T-helper 17 cell (primary cell): ENCODE data around the gene DIRAS1. TPM values are rescaled to one million over a fixed set of nuclear protein-coding genes. Genes with fewer than 3 reads are reported as not detected.
"Not testable (repeated sequence)": the region's sequence is repeated elsewhere in the genome, so short reads cannot be mapped to it uniquely, and the experiment has no call there.

Experiments
- ATAC-seq: fragments of 150-1000 bp; cut with Tn5 transposase; 2 replicates; pipeline ENCODE4 v1.10.0; 2021; ENCODE audit warnings: mild to moderate bottlenecking, moderate library complexity
- DNase-seq, 3 donors: peaks; one replicate each; pipeline versions ENCODE4 v3.0.0 to v3.0.0-alpha.2; 2020 to 2021
- H3K9me3 ChIP-seq: one replicate; pipeline ENCODE4 v1.7.0; 2013; ENCODE audit warnings: low read length, mild to moderate bottlenecking; ENCODE audit not compliant: control insufficient read depth, poor library complexity, severe bottlenecking
- H3K27ac Mint-ChIP-seq: one replicate; pipeline ENCODE4 v1.8.0; 2022; ENCODE audit warnings: mild to moderate bottlenecking, moderate library complexity, mixed read lengths
- H3K27me3 Mint-ChIP-seq: one replicate; pipeline ENCODE4 v1.8.0; 2022; ENCODE audit warnings: mixed read lengths
- H3K36me3 Mint-ChIP-seq: one replicate; pipeline ENCODE4 v1.8.0; 2022; ENCODE audit warnings: low read depth, mixed read lengths
- H3K4me1 Mint-ChIP-seq: one replicate; pipeline ENCODE4 v1.8.0; 2022; ENCODE audit warnings: mild to moderate bottlenecking, mixed read lengths
- H3K4me3 Mint-ChIP-seq: one replicate; pipeline ENCODE4 v1.8.0; 2022; ENCODE audit warnings: mild to moderate bottlenecking, moderate library complexity, mixed read lengths
- total RNA-seq, 4 donors: library from RNA in 2 of 4; stranded (reverse) in 2 of 4; gene quantifications; one replicate each; pipeline ENCODE4 v1.2.3 and lab custom pipeline; 2022 to 2026

The DIRAS1 gene
- total RNA-seq, 2 donors from 2014 or later, result 0.40 to 0.42 TPM

GRCh38 chr19:2679439-2679838, 41.7 kb downstream of the DIRAS1 start:
- H3K4me3 Mint-ChIP-seq, result no peak overlapping the region
- ATAC-seq, result no peak
- no peaks in the 10 kb centered on the region for H3K9me3 ChIP-seq
- no peaks in the 10 kb centered on the region for H3K27me3 Mint-ChIP-seq
- no peak for DNase-seq
- H3K4me1 Mint-ChIP-seq, result peaks cover 9% of the 10 kb centered on the region
- H3K27ac Mint-ChIP-seq, result no peak overlapping the region
- no peaks in the 10 kb centered on the region for H3K36me3 Mint-ChIP-seq

DNA sequence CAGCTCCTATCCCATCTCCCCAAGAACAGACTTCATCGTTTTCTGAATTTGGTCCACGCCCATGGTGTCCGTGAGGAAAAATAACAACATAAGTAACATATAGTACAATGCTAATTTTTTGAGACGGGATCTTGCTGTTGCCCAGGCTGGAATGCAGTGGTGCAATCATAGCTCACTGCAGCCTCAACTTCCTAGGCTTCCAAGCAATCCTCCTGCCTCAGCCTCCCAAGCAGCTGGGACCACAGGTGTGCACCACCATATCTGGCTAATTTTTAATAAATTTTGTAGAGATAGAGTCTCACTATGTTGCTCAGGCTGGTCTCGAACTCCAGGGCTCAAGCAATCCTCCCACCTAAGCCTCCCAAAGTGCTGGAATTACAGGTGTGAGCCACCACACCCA, 42.2 kb downstream of the DIRAS1 start:
- H3K27me3 Mint-ChIP-seq, ATAC-seq, H3K4me3 Mint-ChIP-seq, DNase-seq, H3K36me3 Mint-ChIP-seq, H3K9me3 ChIP-seq, H3K27ac Mint-ChIP-seq, H3K4me1 Mint-ChIP-seq: not testable (repeated sequence)

GRCh38 chr19:2678044-2678671, 43.0 kb downstream of the DIRAS1 start:
- H3K27me3 Mint-ChIP-seq, result no peaks in the 10 kb centered on the region
- H3K4me1 Mint-ChIP-seq, result peaks cover 9% of the 10 kb centered on the region
- H3K9me3 ChIP-seq, result no peaks in the 10 kb centered on the region
- ATAC-seq (no peak), DNase-seq (no peak)
- H3K27ac Mint-ChIP-seq, result peak overlapping the region; percentile 65
- no peaks in the 10 kb centered on the region for H3K36me3 Mint-ChIP-seq
- no peak overlapping the region for H3K4me3 Mint-ChIP-seq

DNA sequence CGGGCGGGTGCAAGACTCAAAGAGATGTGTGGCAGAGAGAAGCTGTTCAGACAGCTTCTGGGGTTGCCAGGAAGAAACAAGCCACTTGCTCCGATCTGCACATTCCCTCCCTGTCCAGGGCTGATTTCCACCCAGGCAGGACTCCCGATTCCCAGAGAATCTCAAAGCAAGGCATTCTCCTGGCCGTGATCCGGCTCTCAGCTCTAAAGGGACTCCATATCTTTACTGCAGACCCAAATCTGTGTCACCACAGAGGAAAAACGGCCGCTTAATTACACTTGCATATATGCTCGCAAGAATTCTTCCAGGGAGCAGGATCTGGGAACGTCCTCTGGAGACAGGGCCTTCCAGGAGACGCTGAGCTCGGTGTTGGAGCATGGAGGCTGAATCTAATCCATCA, 44.3 kb downstream of the DIRAS1 start:
- no peaks in the 10 kb centered on the region for H3K9me3 ChIP-seq
- H3K4me1 Mint-ChIP-seq, result peaks cover 9% of the 10 kb centered on the region
- ATAC-seq (no peak), DNase-seq (no peak)
- H3K4me3 Mint-ChIP-seq, result no peak overlapping the region
- no peaks in the 10 kb centered on the region for H3K36me3 Mint-ChIP-seq
- no peak overlapping the region for H3K27ac Mint-ChIP-seq
- H3K27me3 Mint-ChIP-seq, result no peaks in the 10 kb centered on the region

- Mint-ChIP-seq H3K4me3 (no peak overlapping the region), H3K27me3 (no peaks in the 10 kb centered on the region), H3K4me1 (peaks cover 9% of the 10 kb centered on the region), H3K27ac (no peak overlapping the region), H3K36me3 (no peaks in the 10 kb centered on the region)
- DNase-seq (no peak), ATAC-seq (no peak)
- no peaks in the 10 kb centered on the region for H3K9me3 ChIP-seq
These were observed 45.3 kb downstream of the DIRAS1 start for GRCh38 chr19:2675892-2676291.

- Mint-ChIP-seq H3K4me3 (no peak overlapping the region), H3K36me3 (no peaks in the 10 kb centered on the region), H3K27ac (no peak overlapping the region), H3K27me3 (no peaks in the 10 kb centered on the region), H3K4me1 (peaks cover 2% of the 10 kb centered on the region)
- ATAC-seq (no peak), DNase-seq (no peak)
- no peaks in the 10 kb centered on the region for H3K9me3 ChIP-seq
These were observed 51.0 kb downstream of the DIRAS1 start for GRCh38 chr19:2670217-2670616.

- Mint-ChIP-seq H3K27ac (peak overlapping the region; percentile 72), H3K27me3 (no peaks in the 10 kb centered on the region), H3K4me3 (no peak overlapping the region), H3K4me1 (peaks cover 2% of the 10 kb centered on the region), H3K36me3 (no peaks in the 10 kb centered on the region)
- DNase-seq, result no peak
- no peak for ATAC-seq
- no peaks in the 10 kb centered on the region for H3K9me3 ChIP-seq
These were observed 52.9 kb downstream of the DIRAS1 start for GRCh38 chr19:2668175-2668763.

DNA sequence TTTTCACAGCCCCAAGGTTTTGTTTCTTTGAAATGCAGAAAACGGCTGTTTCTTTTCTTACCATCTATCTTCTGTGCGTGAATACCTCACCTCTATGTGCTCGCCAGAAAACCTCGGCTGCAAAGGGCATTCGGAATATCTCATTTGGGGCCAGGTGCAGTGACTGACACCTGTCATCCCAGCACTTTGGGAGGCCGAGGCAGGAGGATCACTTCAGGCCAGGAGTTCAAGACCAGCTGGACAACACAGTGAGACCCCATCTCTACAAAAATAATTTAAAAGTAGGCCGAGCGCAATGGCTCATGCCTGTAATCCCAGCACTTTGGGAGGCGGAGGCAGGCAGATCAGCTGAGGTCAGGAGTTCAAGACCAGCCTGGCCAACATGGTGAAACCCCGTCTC, 53.8 kb downstream of the DIRAS1 start:
- H3K9me3 ChIP-seq, H3K27me3 Mint-ChIP-seq, ATAC-seq, H3K4me1 Mint-ChIP-seq, H3K36me3 Mint-ChIP-seq, DNase-seq, H3K4me3 Mint-ChIP-seq: not testable (repeated sequence)
- H3K27ac Mint-ChIP-seq, result peak overlapping the region; percentile 72

DNA sequence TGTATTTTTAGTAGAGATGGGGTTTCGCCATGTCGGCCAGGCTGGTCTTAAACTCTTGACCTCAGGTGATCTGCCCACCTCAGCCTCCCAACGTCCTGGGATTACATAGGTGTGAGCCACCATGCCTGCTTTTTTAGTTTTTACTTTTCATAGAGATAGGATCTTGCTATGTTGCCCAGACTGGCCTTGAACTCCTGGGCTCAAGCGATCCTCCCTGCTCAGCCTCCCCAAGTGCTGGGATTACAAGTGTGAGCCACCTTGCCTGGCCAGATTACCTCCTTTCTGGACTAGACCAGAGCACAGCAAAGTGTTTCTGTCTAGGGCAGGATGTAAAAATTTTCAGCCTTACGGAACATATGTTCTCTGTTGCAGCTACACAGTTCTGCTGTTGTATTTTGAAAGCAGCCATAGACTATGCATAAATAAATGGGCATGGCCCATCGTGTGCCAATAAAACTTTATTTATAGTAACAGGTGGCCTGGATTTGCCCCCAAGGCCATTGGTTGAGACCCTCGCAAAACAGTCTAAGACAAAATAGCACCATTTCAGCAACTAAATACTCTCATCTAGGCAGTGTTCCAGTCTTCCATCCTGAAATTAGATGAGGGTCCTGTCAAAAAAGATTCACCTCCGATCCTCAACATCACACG, 54.7 kb downstream of the DIRAS1 start:
- Mint-ChIP-seq H3K4me1 (peaks cover 2% of the 10 kb centered on the region), H3K36me3 (no peaks in the 10 kb centered on the region), H3K27me3 (no peaks in the 10 kb centered on the region), H3K27ac (no peak overlapping the region), H3K4me3 (no peak overlapping the region)
- no peaks in the 10 kb centered on the region for H3K9me3 ChIP-seq
- no peak for DNase-seq
- no peak for ATAC-seq

DNA sequence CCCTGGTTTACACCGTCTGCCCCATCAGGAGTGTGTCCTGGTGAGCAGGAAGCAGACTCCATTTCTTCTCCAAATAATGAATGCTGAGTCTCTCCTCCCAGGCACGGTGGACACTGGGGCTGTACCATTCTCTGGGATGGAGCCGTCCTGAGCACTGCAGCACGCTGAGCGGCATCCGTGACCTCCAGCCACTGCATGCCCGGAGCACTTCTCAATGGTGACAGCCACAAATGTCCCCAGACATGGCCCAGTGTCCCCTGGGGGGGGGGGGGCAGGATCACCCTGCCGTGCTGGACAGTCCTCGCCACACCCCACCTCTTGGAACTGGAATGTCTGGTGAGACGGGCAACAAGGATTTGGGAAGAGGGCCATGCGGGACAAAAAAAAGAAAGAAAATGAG, 56.1 kb downstream of the DIRAS1 start:
- Mint-ChIP-seq H3K27ac (peak overlapping the region; percentile 39), H3K4me1 (peaks cover 2% of the 10 kb centered on the region), H3K36me3 (no peaks in the 10 kb centered on the region), H3K27me3 (no peaks in the 10 kb centered on the region), H3K4me3 (no peak overlapping the region)
- no peak for ATAC-seq
- no peaks in the 10 kb centered on the region for H3K9me3 ChIP-seq
- no peak for DNase-seq

Other genes starting within 250 kb of the DIRAS1 start
- gene GADD45B, start 245.2 kb downstream of the DIRAS1 start, total RNA-seq, result 100 to 1,000 TPM; 120 to 135 TPM
- 1 to 10 TPM; 2.1 to 4.5 TPM for gene GNG7, start 18.7 kb downstream of the DIRAS1 start, total RNA-seq
- 10 to 100 TPM; 12.3 to 20.6 TPM for gene SLC39A3, start 18.6 kb upstream of the DIRAS1 start, total RNA-seq
- gene SGTA, start 61.9 kb upstream of the DIRAS1 start, total RNA-seq, result 10 to 100 TPM; 29.2 to 31.9 TPM
- gene THOP1, start 64.1 kb upstream of the DIRAS1 start, total RNA-seq, result 10 to 100 TPM; 24.2 to 28.1 TPM
- 1 to 10 TPM; 3.0 to 3.2 TPM for gene ZNF554, start 98.5 kb upstream of the DIRAS1 start, total RNA-seq
- gene ZNF555, start 120.1 kb upstream of the DIRAS1 start, total RNA-seq, result 1 to 10 TPM; 3.0 to 3.4 TPM
- not detected for gene ZNF556, start 146.0 kb upstream of the DIRAS1 start, total RNA-seq
- gene ZNF57, start 179.6 kb upstream of the DIRAS1 start, total RNA-seq, result 1 to 10 TPM; 2.0 to 2.6 TPM
- 1 to 10 TPM; 2.7 to 3.0 TPM for gene ZNF77, start 223.6 kb upstream of the DIRAS1 start, total RNA-seq